SK-N-MC (cell line): Measurements from ENCODE around the gene ENPP7.
"Not testable (repeated sequence)": the region's sequence is repeated elsewhere in the genome, so short reads cannot be mapped to it uniquely, and the experiment has no call there.

Experiments
- EZH2 ChIP-seq: fragments of 200-600 bp; sonication (generic); IDR thresholded peaks from one replicate; pipeline ENCODE4 v1.6.1; 2017; ENCODE audit warnings: antibody characterized with exemption
- POLR2AphosphoS5 ChIP-seq: IDR thresholded peaks from 2 replicates; pipeline ENCODE4 v1.6.1; 2012; ENCODE audit warnings: mild to moderate bottlenecking, low read depth, low read length, borderline replicate concordance

GRCh38 chr17:79772726-79773125 is 42.0 kb downstream of the ENPP7 start:
- not testable (repeated sequence) for TF ChIP-seq POLR2AphosphoS5, EZH2
